ENCODE measurements around the gene MAP7D3. TPM values are rescaled to one million over a fixed set of nuclear protein-coding genes. Genes with fewer than 3 reads are reported as not detected.

Gene MAP7D3
- total RNA-seq, 1 experiment from 2014 or later = 15.0 TPM

DNA sequence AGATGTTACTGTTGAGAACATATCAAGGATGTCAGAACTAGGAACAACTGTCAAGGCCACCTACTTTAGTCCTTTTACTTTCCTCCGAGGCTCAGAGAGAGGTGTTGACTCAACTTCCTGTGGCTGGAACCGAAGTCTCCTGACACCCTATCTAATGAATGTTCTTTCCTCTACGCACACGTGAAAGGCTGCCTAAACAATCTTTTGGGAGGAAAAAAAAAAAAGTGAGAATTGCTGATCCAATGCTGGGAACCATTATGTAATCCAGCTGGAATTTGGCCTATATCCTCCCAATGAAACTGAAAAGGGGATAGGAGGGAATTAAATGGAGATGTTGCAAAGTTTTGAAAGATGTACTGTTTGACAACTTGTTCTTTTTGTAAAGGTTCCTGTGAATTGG is 8.3 kb upstream of the MAP7D3 start:
- H3K4me1 ChIP-seq (ENCODE audit: control insufficient read depth in 1 of 2, insufficient read depth in 2 of 2, low read length in 2 of 2) = no peaks in the 10 kb centered on the region
- no peak overlapping the region for H3K4me2 ChIP-seq (ENCODE audit: low read length)
- no peak for DNase-seq (ENCODE audit: low read depth, low spot score)
- no peaks in the 10 kb centered on the region for H3K9me2 ChIP-seq (ENCODE audit: insufficient read depth)
- intact Hi-C loops (cut with micrococcal nuclease) = loop anchor here (10.0 kb wide), 1 partner anchor 235 kb away; the partner anchor contains the start of gene HTATSF1
- H3K27me3 ChIP-seq (ENCODE audit: insufficient read depth, low read length) = no peaks in the 10 kb centered on the region
- TF ChIP-seq RAD21 (IDR thresholded peaks at IDR 0.05; ENCODE audit: low read depth) = no peak
- no peak for TF ChIP-seq SRF (IDR thresholded peaks at IDR 0.05; ENCODE audit: low read depth)
- TF ChIP-seq FOSL1 (IDR thresholded peaks at IDR 0.05; ENCODE audit: low read depth) = no peak
- TF ChIP-seq, protein P1, sequence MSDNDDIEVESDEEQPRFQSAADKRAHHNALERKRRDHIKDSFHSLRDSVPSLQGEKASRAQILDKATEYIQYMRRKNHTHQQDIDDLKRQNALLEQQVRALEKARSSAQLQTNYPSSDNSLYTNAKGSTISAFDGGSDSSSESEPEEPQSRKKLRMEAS (IDR thresholded peaks at IDR 0.05) = no peak
- TF ChIP-seq, protein P2, sequence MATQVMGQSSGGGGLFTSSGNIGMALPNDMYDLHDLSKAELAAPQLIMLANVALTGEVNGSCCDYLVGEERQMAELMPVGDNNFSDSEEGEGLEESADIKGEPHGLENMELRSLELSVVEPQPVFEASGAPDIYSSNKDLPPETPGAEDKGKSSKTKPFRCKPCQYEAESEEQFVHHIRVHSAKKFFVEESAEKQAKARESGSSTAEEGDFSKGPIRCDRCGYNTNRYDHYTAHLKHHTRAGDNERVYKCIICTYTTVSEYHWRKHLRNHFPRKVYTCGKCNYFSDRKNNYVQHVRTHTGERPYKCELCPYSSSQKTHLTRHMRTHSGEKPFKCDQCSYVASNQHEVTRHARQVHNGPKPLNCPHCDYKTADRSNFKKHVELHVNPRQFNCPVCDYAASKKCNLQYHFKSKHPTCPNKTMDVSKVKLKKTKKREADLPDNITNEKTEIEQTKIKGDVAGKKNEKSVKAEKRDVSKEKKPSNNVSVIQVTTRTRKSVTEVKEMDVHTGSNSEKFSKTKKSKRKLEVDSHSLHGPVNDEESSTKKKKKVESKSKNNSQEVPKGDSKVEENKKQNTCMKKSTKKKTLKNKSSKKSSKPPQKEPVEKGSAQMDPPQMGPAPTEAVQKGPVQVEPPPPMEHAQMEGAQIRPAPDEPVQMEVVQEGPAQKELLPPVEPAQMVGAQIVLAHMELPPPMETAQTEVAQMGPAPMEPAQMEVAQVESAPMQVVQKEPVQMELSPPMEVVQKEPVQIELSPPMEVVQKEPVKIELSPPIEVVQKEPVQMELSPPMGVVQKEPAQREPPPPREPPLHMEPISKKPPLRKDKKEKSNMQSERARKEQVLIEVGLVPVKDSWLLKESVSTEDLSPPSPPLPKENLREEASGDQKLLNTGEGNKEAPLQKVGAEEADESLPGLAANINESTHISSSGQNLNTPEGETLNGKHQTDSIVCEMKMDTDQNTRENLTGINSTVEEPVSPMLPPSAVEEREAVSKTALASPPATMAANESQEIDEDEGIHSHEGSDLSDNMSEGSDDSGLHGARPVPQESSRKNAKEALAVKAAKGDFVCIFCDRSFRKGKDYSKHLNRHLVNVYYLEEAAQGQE (IDR thresholded peaks at IDR 0.05; ENCODE audit: low read depth) = no peak
- TF ChIP-seq POLR2AphosphoS5 (IDR thresholded peaks at IDR 0.05; ENCODE audit: low read depth, low read length) = no peak
- no peak for TF ChIP-seq POLR2A (IDR thresholded peaks at IDR 0.05; ENCODE audit: borderline replicate concordance, extremely low read depth, insufficient read depth, insufficient read length)
- TF ChIP-seq EZH2phosphoT487 (IDR thresholded peaks at IDR 0.05; ENCODE audit: borderline replicate concordance) = no peak
- no peak for TF ChIP-seq ELF1 (IDR thresholded peaks at IDR 0.05; ENCODE audit: borderline replicate concordance, low read depth)
- TF ChIP-seq EGR1 (IDR thresholded peaks at IDR 0.05; ENCODE audit: low read depth) = no peak
- no peak for TF ChIP-seq SIN3A (IDR thresholded peaks at IDR 0.05; ENCODE audit: low read depth)
- no peak for TF ChIP-seq CEBPB (IDR thresholded peaks at IDR 0.05; ENCODE audit: low read depth)
- no peak for TF ChIP-seq CBX3 (IDR thresholded peaks at IDR 0.05; ENCODE audit: low read depth)
- no peak for TF ChIP-seq ZNF274 (IDR thresholded peaks at IDR 0.05; ENCODE audit: low read depth, low read length)
- no peak for TF ChIP-seq JUND (IDR thresholded peaks at IDR 0.05)
- no peak for TF ChIP-seq SP1 (IDR thresholded peaks at IDR 0.05; ENCODE audit: low read depth)
- TF ChIP-seq TCF7L2 (IDR thresholded peaks at IDR 0.05; ENCODE audit: borderline replicate concordance, extremely low read depth, insufficient read depth, insufficient read length) = no peak
- TF ChIP-seq, protein P3, sequence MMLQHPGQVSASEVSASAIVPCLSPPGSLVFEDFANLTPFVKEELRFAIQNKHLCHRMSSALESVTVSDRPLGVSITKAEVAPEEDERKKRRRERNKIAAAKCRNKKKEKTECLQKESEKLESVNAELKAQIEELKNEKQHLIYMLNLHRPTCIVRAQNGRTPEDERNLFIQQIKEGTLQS (IDR thresholded peaks at IDR 0.05) = no peak
- no peak for TF ChIP-seq YY1 (IDR thresholded peaks at IDR 0.05; ENCODE audit: extremely low read depth, insufficient replicate concordance, low read depth, low read length)
- TF ChIP-seq ZFX (IDR thresholded peaks at IDR 0.05) = no peak
- POLR2A ChIA-PET = no interaction called here
- H3K4me3 ChIP-seq (replicated peaks in 1 of 2; ENCODE audit: low read depth in 1 of 2, low read length in 2 of 2) = no peak overlapping the region
- no peaks in the 10 kb centered on the region for H3K9me3 ChIP-seq (ENCODE audit: control insufficient read depth in 1 of 2, insufficient read depth in 1 of 2, low read depth in 1 of 2, low read length in 2 of 2)
- no peaks in the 10 kb centered on the region for H3K36me3 ChIP-seq (ENCODE audit: control insufficient read depth in 1 of 2, insufficient read depth in 2 of 2, low read length in 2 of 2)
- no peak overlapping the region for H3K27ac ChIP-seq (ENCODE audit: low read depth, low read length)
- H3K9ac ChIP-seq (ENCODE audit: low read length) = no peak overlapping the region
- no peak for ATAC-seq
- no peaks in the 10 kb centered on the region for H4K20me1 ChIP-seq (ENCODE audit: insufficient read depth)
- H3K79me2 ChIP-seq (ENCODE audit: insufficient read depth, low read length) = no peaks in the 10 kb centered on the region
- H2AFZ ChIP-seq (ENCODE audit: low read depth, low read length, poor library complexity, severe bottlenecking) = no peak overlapping the region
- CTCF ChIA-PET = no interaction called here
- RAD21 ChIA-PET (ENCODE audit: low non-redundant PET in 1 of 2, low total read pairs in 2 of 2, uncharacterized antibody in 2 of 2, unreplicated experiment in 2 of 2) = no interaction called here
- BruUV-seq (replicated peaks) = no TSS peak

Measured in HCT116 (cell line).